Keratinocyte (primary cell): ENCODE data around the gene NCAM2.

ENCODE experiments used
- CTCF ChIP-seq, 3 experiments: IDR thresholded peaks in 1 of 3; conservative IDR thresholded peaks in 1 of 3; optimal IDR thresholded peaks in 1 of 3; 2 replicates in 2 of 3; 3 replicates in 1 of 3; pipeline versions ENCODE3 to v1.5.1; 2011; ENCODE audit warnings: low read length in 3 of 3, mild to moderate bottlenecking in 3 of 3, moderate library complexity in 2 of 3, control low read depth in 1 of 3, inconsistent platforms in 1 of 3; ENCODE audit not compliant: insufficient read depth in 2 of 3; ENCODE audit errors: extremely low read depth in 1 of 3
- EZH2 ChIP-seq: IDR thresholded peaks from one replicate; pipeline ENCODE4 v1.6.1; 2012; ENCODE audit warnings: inconsistent platforms, mild to moderate bottlenecking, low read length, moderate library complexity

- TF ChIP-seq CTCF (optimal IDR thresholded peaks at IDR 0.05 in 1 of 3, IDR thresholded peaks at IDR 0.05 in 1 of 3, conservative IDR thresholded peaks at IDR 0.05 in 1 of 3; ENCODE audit: extremely low read depth in 1 of 3, insufficient read depth in 2 of 3, low read length in 3 of 3), result no peak
- TF ChIP-seq EZH2, result no peak
Measured at GRCh38 chr21:21297211-21297610, 299.0 kb downstream of the NCAM2 start.
